SH-SY5Y (cell line): ENCODE results near the gene PCNP.

ENCODE experiments used
- GATA2 ChIP-seq: IDR thresholded peaks from 2 replicates; pipeline ENCODE4 v1.6.1; 2011; ENCODE audit warnings: mild to moderate bottlenecking, low read depth, low read length
- GATA3 ChIP-seq: IDR thresholded peaks from 2 replicates; pipeline ENCODE4 v1.6.1; 2011; ENCODE audit warnings: low read depth, mild to moderate bottlenecking, low read length, moderate library complexity

PCNP gene

DNA sequence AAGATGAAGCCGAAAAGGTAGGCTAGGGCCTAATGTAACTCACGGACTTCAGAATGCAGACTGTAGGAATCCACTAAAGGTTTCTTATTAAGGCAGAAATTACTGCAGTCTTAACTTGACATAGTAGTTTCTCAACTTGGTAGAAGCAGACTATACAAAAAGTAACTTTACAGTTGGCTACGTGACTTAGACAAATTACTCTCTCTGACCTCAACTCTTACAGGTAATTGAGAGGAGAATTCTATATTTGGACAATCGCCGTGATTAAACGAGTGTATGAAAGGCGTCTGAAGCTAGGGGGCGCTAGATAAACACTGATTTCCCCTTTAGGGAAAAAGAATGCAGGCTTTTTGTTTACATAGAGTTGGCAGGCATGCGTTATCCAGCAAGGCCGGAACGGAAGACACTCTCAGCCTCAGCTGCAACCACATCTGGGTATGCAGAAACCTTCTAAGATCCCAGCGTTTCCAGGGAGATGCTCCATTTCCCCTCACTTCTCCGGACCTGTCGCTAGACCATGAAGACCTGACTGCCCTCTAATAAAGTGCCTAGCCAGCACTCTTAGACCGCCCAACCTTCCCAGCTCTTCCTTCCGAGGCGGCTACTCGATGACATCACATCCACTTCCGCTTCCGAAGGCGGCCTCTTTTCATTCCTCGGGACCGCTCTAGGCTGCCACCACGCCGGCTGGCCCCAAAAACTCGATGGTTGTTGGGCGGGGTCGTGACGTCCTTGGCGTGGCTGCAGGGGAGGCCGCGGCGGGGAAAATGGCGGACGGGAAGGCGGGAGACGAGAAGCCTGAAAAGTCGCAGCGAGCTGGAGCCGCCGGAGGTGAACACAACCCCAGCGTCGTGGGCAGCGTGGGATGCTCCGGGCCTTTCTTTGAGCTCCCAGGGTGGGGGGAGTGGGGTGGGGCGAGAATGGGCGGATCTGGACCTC lies at the start of gene PCNP:
Gene PCNP, plus strand, starts transcription at position 732 of the 939 bp plus-strand sequence. Its CDS starts 36 bp downstream, at position 768.
- TF ChIP-seq GATA3 (no peak), GATA2 (no peak)

DNA sequence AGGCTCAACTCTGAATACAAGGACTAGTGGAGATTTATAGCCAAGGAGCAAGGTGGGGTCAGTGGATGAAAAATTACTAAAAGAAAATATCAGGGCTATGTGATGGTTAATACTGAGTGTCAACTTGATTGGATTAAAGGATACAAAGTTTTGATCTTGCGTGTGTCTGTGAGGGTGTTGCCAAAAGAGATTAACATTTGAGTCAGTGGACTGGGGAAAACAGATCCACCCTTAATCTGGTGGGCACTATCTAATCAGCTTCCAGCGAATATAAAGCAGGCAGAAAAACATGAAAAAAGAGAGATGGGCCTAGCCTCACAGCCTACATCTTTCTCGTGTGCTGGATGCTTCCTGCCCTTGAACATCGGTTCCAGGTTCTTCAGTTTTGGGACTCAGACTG lies 46.5 kb upstream of the PCNP start:
- TF ChIP-seq GATA2, result no peak
- no peak for TF ChIP-seq GATA3

GRCh38 chr3:101527906-101528305 lies 46.1 kb upstream of the PCNP start:
- TF ChIP-seq GATA3 (no peak), GATA2 (no peak)

DNA sequence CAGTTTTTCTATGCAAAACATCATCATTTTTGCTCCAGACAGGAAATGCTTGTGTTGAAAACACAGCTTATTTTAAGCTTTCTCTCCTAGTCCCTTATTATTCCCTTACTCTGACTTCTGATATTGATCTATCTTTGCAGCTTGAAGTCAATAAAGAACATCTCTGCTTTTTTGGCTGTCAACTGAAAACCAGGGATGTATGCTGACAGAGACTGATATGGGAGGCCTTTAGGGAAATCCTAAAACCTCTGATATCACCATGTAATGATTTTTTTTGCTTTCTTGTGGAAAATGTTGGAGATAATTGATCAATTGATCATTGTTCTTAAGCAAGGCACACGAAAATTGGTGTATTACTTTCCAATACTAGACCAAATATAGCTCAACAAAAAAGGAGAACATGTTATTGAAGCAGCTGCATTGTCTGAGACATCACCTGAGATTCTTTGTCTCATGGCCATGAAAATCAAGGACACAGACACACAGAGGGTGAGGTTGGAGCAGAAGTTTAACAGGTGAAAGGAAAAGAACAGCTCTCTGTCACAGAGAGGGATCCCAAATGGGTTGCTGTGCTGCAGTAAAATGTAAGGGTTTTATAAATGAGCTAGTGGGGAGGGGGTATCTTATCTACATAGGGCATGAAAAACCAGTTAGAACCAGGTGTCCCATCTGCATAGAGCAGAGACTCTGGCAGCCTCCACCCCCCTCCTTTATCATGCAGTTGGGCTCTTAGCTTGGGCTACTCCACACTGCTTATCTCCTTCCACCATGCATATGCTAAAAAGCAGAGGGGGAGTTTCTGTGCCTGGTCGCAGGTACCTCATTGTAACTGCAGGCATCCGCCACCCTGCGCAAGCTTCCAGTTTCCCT lies 43.9 kb upstream of the PCNP start:
- no peak for TF ChIP-seq GATA3
- TF ChIP-seq GATA2, result no peak

- TF ChIP-seq GATA2, result no peak
- TF ChIP-seq GATA3, result no peak
Measured at GRCh38 chr3:101530686-101531047, 43.3 kb upstream of the PCNP start.

DNA sequence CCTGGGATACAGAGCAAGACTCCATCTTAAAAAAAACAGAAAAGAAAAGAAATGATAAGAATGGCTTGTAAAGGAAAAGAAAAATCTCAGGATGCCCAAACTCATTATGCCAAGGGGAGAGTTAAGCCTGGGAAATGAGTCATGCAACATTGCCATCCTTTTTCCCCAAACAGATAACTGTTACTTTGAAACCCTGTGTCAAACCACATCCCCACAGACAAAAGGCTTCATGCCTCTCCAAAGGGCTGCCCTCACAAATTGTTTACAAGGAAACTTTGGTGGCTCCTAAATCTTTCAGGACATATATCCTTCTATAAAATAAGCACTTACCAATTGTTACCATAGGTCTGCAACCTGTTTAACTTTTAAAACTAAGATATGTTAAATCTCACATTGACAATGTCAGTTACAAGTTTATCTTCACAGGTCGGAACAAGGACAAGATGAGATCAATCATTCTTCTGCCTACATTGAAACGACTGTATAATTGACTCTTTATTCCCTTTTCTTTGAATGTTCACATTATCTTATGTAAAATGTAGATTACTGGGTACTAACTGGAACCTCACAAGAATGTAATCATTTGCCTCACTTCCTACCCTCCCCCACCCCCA lies 42.4 kb upstream of the PCNP start:
- TF ChIP-seq GATA3 (no peak), GATA2 (no peak)

DNA sequence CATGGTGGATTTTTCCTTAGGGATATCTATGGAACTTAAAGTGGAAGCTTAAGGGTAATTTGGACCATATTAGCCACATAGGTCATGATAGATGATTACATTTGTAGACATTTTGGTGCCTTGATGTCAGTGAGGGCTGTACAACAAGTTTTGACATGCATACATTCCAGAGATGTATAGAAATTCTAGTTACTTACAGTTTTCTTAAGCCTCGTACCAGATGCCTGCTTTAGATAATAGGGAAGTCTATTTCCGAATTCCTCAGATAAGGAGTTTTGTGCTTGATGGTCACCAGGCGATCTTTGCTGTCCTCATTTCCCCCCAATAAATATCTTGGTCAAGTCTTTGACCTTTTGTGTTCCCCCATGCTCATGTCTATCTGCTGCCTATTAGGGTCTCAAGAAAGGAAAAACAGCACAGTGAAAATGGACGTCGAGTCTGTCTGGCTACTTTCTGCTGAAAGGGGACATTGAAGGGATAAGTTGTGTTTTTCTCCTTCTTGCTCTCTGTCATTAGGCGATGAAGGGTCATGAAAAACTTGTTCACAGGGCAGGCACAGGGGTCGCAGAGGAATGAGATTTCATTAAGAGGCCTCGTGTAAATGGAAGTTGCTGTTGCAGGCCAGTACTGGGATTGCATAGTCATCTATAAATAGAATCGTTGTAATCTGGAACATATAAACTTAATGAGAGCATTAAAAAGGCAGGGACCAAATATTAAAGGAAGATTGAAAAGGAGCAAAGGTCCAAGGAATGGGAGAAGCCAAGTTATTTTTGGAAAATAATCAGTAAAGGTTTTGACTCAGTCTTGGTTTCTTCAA lies 41.0 kb upstream of the PCNP start:
- TF ChIP-seq GATA3 (no peak), GATA2 (no peak)

DNA sequence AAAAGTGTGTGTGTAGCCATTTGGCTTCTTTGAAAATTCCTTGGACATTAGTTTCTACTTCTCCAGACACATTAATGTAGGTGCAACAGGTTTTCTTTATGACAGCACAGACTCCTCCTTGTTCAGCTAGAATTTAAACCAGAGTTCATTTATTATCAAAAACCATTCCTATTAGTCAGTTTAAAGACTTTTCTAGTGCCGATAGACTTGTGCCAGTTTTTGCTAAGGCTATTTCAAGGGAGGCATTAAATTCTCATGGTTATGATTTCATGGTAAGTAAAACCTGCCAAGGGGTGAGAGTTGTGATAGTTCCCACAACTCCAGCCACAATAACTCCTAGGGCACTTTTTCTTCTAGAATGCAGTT lies 40.4 kb upstream of the PCNP start:
- no peak for TF ChIP-seq GATA3
- TF ChIP-seq GATA2, result no peak

DNA sequence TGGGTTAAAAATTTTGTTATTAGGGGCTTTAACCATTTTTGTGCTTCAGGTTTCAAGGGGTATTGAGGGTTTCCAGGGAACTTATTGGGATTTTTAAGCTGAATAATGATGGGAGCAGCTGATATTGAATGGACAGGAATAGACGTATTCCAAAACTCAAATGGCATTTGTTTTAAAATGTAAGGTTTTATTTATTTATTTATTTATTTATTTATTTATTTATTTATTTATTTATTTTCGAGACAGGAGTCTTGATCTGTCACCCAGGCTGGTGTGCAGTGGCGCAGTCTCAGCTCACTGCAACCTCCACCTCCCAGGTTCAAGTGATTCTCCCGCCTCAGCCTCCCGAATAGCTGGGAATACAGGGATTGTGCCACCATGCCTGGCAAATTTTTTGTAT lies 38.8 kb upstream of the PCNP start:
- TF ChIP-seq GATA2 (no peak), GATA3 (no peak)

DNA sequence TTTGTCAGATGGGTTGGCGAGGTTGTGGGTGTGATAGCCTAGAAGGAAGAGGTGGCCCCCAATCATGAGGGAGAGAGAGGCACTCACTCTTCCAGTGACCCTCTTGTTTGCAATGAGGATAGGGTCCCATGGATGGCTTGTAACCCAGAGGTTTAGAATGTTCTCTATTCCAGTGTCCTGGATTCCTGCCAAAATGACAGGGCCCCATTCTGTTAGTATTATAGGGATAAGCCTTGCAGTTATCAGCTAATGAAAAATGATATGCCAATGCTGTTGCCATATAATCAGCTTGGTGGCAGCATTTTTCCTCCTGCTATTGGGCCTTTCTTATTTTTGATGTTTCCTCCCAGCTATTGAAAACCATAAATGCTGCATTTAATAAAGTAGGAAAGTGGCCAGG lies 37.7 kb upstream of the PCNP start:
- TF ChIP-seq GATA2 (no peak), GATA3 (no peak)

DNA sequence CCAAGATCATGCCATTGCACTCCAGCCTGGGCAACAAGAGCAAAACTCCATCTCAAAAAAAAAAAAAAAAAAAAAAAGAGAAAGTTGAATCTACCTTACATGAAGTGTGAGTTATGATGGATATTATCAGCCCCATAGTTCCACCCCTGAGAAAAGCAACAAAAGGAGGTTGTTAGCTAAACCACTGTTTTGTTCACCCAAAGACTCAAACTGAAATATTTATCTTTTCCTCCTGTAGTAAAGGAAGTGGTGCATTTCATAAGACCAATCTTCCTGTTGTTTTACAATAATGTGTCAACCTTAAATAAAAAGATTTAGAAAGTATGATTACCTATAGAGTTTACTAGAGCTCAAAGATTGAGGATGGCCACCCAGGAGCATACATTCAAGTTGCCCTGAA lies 31.0 kb upstream of the PCNP start:
- TF ChIP-seq GATA3 (no peak), GATA2 (no peak)

- TF ChIP-seq GATA3 (no peak), GATA2 (no peak)
Measured at GRCh38 chr3:101544161-101544850, 29.7 kb upstream of the PCNP start.
